ENCODE measurements around the gene ZSCAN20. TPM values are rescaled to one million over a fixed set of nuclear protein-coding genes. Genes with fewer than 3 reads are reported as not detected.

Gene ZSCAN20
- total RNA-seq, 2 experiments from 2014 or later, result 0.27 to 0.50 TPM

GRCh38 chr1:33429332-33429731, 43.1 kb upstream of the ZSCAN20 start:
- peaks cover 22% of the 10 kb centered on the region for H3K27me3 Mint-ChIP-seq
- Histone ChIP-seq H3K4me3 (ENCODE audit: low read length) (no peak overlapping the region), H3K4me1 (ENCODE audit: insufficient read depth, low read length) (peaks cover 11% of the 10 kb centered on the region), H3K36me3 (ENCODE audit: insufficient read depth, low read length) (no peaks in the 10 kb centered on the region), H3K9me3 (ENCODE audit: control insufficient read depth in 1 of 2, insufficient read depth in 1 of 2, low read length in 2 of 2) (no peaks in the 10 kb centered on the region), H3K27me3 (ENCODE audit: control insufficient read depth in 1 of 2, insufficient read depth in 2 of 2, low read length in 2 of 2) (peaks cover 9 to 28% of the 10 kb centered on the region in 2 experiments), H3K27ac (ENCODE audit: low read depth in 1 of 2, low read length in 2 of 2) (no peak overlapping the region)
- DNase-seq, result no peak
- ChIA-PET POLR2A (no interaction called here), CTCF (no interaction called here)
- H3K4me3 Mint-ChIP-seq, result no peak overlapping the region
- intact Hi-C loops (cut with DNase I, micrococcal nuclease), result no loop called here
- H3K27ac Mint-ChIP-seq, result no peak overlapping the region
- no peaks in the 10 kb centered on the region for H3K9me3 Mint-ChIP-seq
- H3K4me1 Mint-ChIP-seq (ENCODE audit: low read depth), result peaks cover 4% of the 10 kb centered on the region
- ATAC-seq (ENCODE audit: poor library complexity), result no peak
- no peaks in the 10 kb centered on the region for H3K36me3 Mint-ChIP-seq (ENCODE audit: low read depth)
- no peak for TF ChIP-seq CTCF (IDR thresholded peaks at IDR 0.05)

GRCh38 chr1:33429856-33430691, 42.4 kb upstream of the ZSCAN20 start:
- H3K27me3 ChIP-seq (ENCODE audit: control insufficient read depth in 1 of 2, insufficient read depth in 2 of 2, low read length in 2 of 2), result peaks cover 9 to 28% of the 10 kb centered on the region in 2 experiments
- Mint-ChIP-seq H3K36me3 (ENCODE audit: low read depth) (no peaks in the 10 kb centered on the region), H3K4me1 (ENCODE audit: low read depth) (peaks cover 4% of the 10 kb centered on the region), H3K4me3 (no peak overlapping the region), H3K9me3 (no peaks in the 10 kb centered on the region), H3K27me3 (peaks cover 17% of the 10 kb centered on the region), H3K27ac (no peak overlapping the region)
- peak in 6 of 14 experiments; percentile 2 to 57 (median 30) for DNase-seq
- intact Hi-C loops (cut with DNase I, micrococcal nuclease), result no loop called here
- ChIA-PET CTCF (no interaction called here), POLR2A (no interaction called here)
- H3K36me3 ChIP-seq (ENCODE audit: insufficient read depth, low read length), result no peaks in the 10 kb centered on the region
- TF ChIP-seq CTCF (IDR thresholded peaks at IDR 0.05), result no peak
- H3K9me3 ChIP-seq (ENCODE audit: control insufficient read depth in 1 of 2, insufficient read depth in 1 of 2, low read length in 2 of 2), result no peaks in the 10 kb centered on the region
- H3K4me3 ChIP-seq (ENCODE audit: low read length), result peak overlapping the region; percentile 31
- ATAC-seq (ENCODE audit: poor library complexity), result no peak
- no peak overlapping the region for H3K27ac ChIP-seq (ENCODE audit: low read depth in 1 of 2, low read length in 2 of 2)
- H3K4me1 ChIP-seq (ENCODE audit: insufficient read depth, low read length), result peaks cover 11% of the 10 kb centered on the region

DNA sequence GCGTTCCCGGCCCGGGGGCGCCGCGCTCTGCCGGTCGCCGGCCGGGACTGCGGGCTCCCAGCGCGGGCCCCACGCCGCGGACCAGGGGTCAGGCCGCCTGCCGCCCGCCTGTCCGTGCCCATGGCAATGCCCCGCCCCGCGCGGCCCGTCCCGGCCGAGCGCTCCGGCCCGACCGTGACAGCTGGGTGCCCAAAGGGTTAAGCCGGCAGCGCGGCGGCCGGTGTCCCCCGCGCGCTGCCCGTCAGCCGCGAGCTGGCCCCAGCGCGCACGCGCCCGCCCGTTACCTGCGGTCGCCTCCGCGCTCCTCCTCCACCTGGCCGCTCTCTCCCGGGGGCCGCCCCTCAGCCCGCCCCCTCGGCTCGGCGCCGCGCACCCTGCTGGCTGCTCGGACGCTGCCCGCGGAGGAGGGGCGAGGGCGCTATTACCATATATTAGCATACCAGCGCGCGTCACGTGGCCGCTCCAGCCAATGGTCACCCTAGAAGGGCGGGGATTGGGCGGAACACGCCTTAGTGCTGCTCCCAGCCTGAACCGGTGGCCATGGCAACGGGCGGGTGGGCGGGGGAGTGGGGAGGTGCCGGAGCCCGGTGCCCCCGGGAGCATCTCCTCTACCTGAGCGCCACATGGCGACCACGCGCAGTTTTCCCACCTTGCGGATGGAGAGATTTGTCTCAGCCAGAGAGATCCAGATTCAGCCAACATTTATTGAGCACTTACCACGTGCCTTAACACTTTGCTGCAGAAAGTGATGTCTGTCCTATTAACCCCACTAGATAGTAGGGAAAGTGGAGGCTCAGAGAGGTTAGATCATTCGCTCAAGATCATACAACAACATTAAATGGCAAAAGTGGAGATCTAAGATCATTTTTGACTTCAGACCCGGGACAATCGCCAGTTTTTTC, 41.5 kb upstream of the ZSCAN20 start, which contains the start of gene PHC2:
Gene PHC2, minus strand, starts transcription at position 404 of the 902 bp plus-strand sequence. CDS start 55,556 bp downstream, outside the sequence.
- Mint-ChIP-seq H3K4me3 (peak within 1 kb of the TSS; percentile 85), H3K4me1 (ENCODE audit: low read depth) (peaks cover 4% of the 10 kb centered on the region), H3K9me3 (no peaks in the 10 kb centered on the region), H3K27me3 (peaks cover 12% of the 10 kb centered on the region), H3K27ac (no peak within 1 kb of the TSS), H3K36me3 (ENCODE audit: low read depth) (no peaks in the 10 kb centered on the region)
- ChIA-PET POLR2A (no interaction called here), CTCF (no interaction called here)
- peak within 1 kb of the TSS; percentile 31 for H3K4me3 ChIP-seq (ENCODE audit: low read length)
- H3K36me3 ChIP-seq (ENCODE audit: insufficient read depth, low read length), result no peaks in the 10 kb centered on the region
- peaks cover 9 to 28% of the 10 kb centered on the region in 2 experiments for H3K27me3 ChIP-seq (ENCODE audit: control insufficient read depth in 1 of 2, insufficient read depth in 2 of 2, low read length in 2 of 2)
- peak; percentile 71 to 96 (median 87) for DNase-seq
- peaks cover 11% of the 10 kb centered on the region for H3K4me1 ChIP-seq (ENCODE audit: insufficient read depth, low read length)
- no peaks in the 10 kb centered on the region for H3K9me3 ChIP-seq (ENCODE audit: control insufficient read depth in 1 of 2, insufficient read depth in 1 of 2, low read length in 2 of 2)
- no peak within 1 kb of the TSS for H3K27ac ChIP-seq (ENCODE audit: low read depth in 1 of 2, low read length in 2 of 2)
- intact Hi-C loops (cut with DNase I, micrococcal nuclease), result no loop called here
- ATAC-seq (ENCODE audit: poor library complexity), result peak; percentile 97
- TF ChIP-seq CTCF (IDR thresholded peaks at IDR 0.05), result no peak
